Neural progenitor cell (in vitro differentiated cells): ENCODE data around the gene IGSF21. TPM values are rescaled to one million over a fixed set of nuclear protein-coding genes. Genes with fewer than 3 reads are reported as not detected.

Experiments
- DNase-seq: peaks from one replicate; pipeline ENCODE4 v3.0.0-alpha.2; 2016; ENCODE audit warnings: low spot score
- H2AFZ ChIP-seq: fragments of 200-600 bp; sonication (generic); replicated peaks from 2 replicates; pipeline ENCODE4 v1.6.1; 2016; ENCODE audit warnings: antibody characterized with exemption
- H3F3A ChIP-seq: fragments of 200-600 bp; sonication (generic); 2 replicates; pipeline ENCODE4 v1.6.1; 2016; ENCODE audit warnings: antibody characterized with exemption, low read depth
- H3K27ac ChIP-seq: fragments of 200-600 bp; sonication (generic); 2 replicates; pipeline ENCODE4 v1.5.1; 2016; ENCODE audit warnings: mild to moderate bottlenecking
- H3K27me3 ChIP-seq: fragments of 200-600 bp; sonication (generic); 2 replicates; pipeline ENCODE4 v1.6.1; 2016; ENCODE audit warnings: mild to moderate bottlenecking, moderate library complexity
- H3K36me3 ChIP-seq: fragments of 200-600 bp; sonication (generic); 2 replicates; pipeline ENCODE4 v1.5.1; 2016
- H3K4me1 ChIP-seq: fragments of 200-600 bp; sonication (generic); 2 replicates; pipeline ENCODE4 v1.6.1; 2016; ENCODE audit warnings: mixed run types
- H3K4me2 ChIP-seq: fragments of 200-600 bp; sonication (generic); 2 replicates; pipeline ENCODE4 v1.6.1; 2016
- H3K4me3 ChIP-seq: fragments of 200-600 bp; sonication (generic); 2 replicates; pipeline ENCODE4 v1.5.1; 2016
- H3K79me2 ChIP-seq: fragments of 200-600 bp; sonication (generic); 2 replicates; pipeline ENCODE4 v1.6.1; 2016; ENCODE audit warnings: low read depth
- H3K9ac ChIP-seq: fragments of 200-600 bp; sonication (generic); 2 replicates; pipeline ENCODE4 v1.6.1; 2016
- H3K9me3 ChIP-seq: fragments of 200-600 bp; sonication (generic); 2 replicates; pipeline ENCODE4 v1.5.1; 2016; ENCODE audit warnings: low read depth
- H4K20me1 ChIP-seq: fragments of 200-600 bp; sonication (generic); 2 replicates; pipeline ENCODE4 v1.6.1; 2016; ENCODE audit warnings: low read depth
- H3K27ac Mint-ChIP-seq: 3 replicates; pipeline ENCODE4 v1.8.0; 2021; ENCODE audit warnings: mixed read lengths
- H3K27me3 Mint-ChIP-seq: 2 replicates; pipeline ENCODE4 v1.8.0; 2022; ENCODE audit warnings: low read depth, mild to moderate bottlenecking, inconsistent platforms, moderate library complexity, mixed read lengths; ENCODE audit not compliant: insufficient read depth
- H3K36me3 Mint-ChIP-seq: 3 replicates; pipeline ENCODE4 v1.8.0; 2021; ENCODE audit warnings: mixed read lengths
- H3K4me1 Mint-ChIP-seq: 3 replicates; pipeline ENCODE4 v1.8.0; 2021; ENCODE audit warnings: mixed read lengths
- H3K4me3 Mint-ChIP-seq: 3 replicates; pipeline ENCODE4 v1.8.0; 2021; ENCODE audit warnings: mild to moderate bottlenecking, moderate library complexity, mixed read lengths
- H3K9me3 Mint-ChIP-seq: 3 replicates; pipeline ENCODE4 v1.8.0; 2020; ENCODE audit warnings: mixed read lengths
- CTCF ChIP-seq: fragments of 200-600 bp; sonication (generic); IDR thresholded peaks from 2 replicates; pipeline ENCODE4 v1.5.1; 2017; ENCODE audit warnings: antibody characterized with exemption, mild to moderate bottlenecking
- EZH2 ChIP-seq: fragments of 200-600 bp; sonication (generic); IDR thresholded peaks from 2 replicates; pipeline ENCODE4 v1.6.1; 2017; ENCODE audit warnings: antibody characterized with exemption, mild to moderate bottlenecking, moderate library complexity
- EZH2phosphoT487 ChIP-seq: fragments of 200-600 bp; sonication (generic); IDR thresholded peaks from 2 replicates; pipeline ENCODE4 v1.6.1; 2017; ENCODE audit warnings: antibody characterized with exemption
- total RNA-seq: library from RNA; depleted of rRNA; stranded (reverse); fragments of >200 nt; gene quantifications from 2 replicates; pipeline ENCODE4 v1.2.3, GENCODE V29; 2015; ENCODE audit warnings: low replicate concordance

IGSF21 gene
- total RNA-seq, 1 donor from 2014 or later = 1.7 TPM

- Histone ChIP-seq H3K27me3 (no peaks in the 10 kb centered on the region), H2AFZ (no peak overlapping the region), H3K36me3 (no peaks in the 10 kb centered on the region), H3K9me3 (no peaks in the 10 kb centered on the region), H3F3A (no peaks in the 10 kb centered on the region), H3K4me1 (no peaks in the 10 kb centered on the region), H3K4me2 (no peak overlapping the region), H3K9ac (no peak overlapping the region), H3K79me2 (no peaks in the 10 kb centered on the region), H3K27ac (no peak overlapping the region), H4K20me1 (no peaks in the 10 kb centered on the region), H3K4me3 (no peak overlapping the region)
- H3K4me1 Mint-ChIP-seq = peaks cover 17% of the 10 kb centered on the region
- H3K9me3 Mint-ChIP-seq = no peaks in the 10 kb centered on the region
- no peak for DNase-seq
- H3K27ac Mint-ChIP-seq = no peak overlapping the region
- H3K36me3 Mint-ChIP-seq = no peaks in the 10 kb centered on the region
- peaks cover 4% of the 10 kb centered on the region for H3K27me3 Mint-ChIP-seq
- no peak overlapping the region for H3K4me3 Mint-ChIP-seq
- TF ChIP-seq EZH2 = no peak
These were observed 37.5 kb downstream of the IGSF21 start for GRCh38 chr1:18144916-18145647.

- Mint-ChIP-seq H3K36me3 (no peaks in the 10 kb centered on the region), H3K9me3 (no peaks in the 10 kb centered on the region), H3K4me1 (peaks cover 17% of the 10 kb centered on the region), H3K27me3 (peaks cover 4% of the 10 kb centered on the region), H3K27ac (no peak overlapping the region), H3K4me3 (no peak overlapping the region)
- no peaks in the 10 kb centered on the region for H3F3A ChIP-seq
- H2AFZ ChIP-seq = no peak overlapping the region
- TF ChIP-seq EZH2 (no peak), CTCF (no peak), EZH2phosphoT487 (no peak)
- no peaks in the 10 kb centered on the region for H4K20me1 ChIP-seq
- no peak for DNase-seq
- H3K4me1 ChIP-seq = no peaks in the 10 kb centered on the region
- no peaks in the 10 kb centered on the region for H3K36me3 ChIP-seq
- no peaks in the 10 kb centered on the region for H3K79me2 ChIP-seq
- no peak overlapping the region for H3K27ac ChIP-seq
- H3K9ac ChIP-seq = no peak overlapping the region
- no peak overlapping the region for H3K4me3 ChIP-seq
- H3K27me3 ChIP-seq = no peaks in the 10 kb centered on the region
- H3K4me2 ChIP-seq = no peak overlapping the region
- H3K9me3 ChIP-seq = no peaks in the 10 kb centered on the region
These were observed 38.4 kb downstream of the IGSF21 start for GRCh38 chr1:18145851-18146618.

- H3F3A ChIP-seq = no peaks in the 10 kb centered on the region
- H3K36me3 Mint-ChIP-seq = no peaks in the 10 kb centered on the region
- H3K9me3 Mint-ChIP-seq = no peaks in the 10 kb centered on the region
- H3K4me2 ChIP-seq = no peak overlapping the region
- peaks cover 4% of the 10 kb centered on the region for H3K27me3 Mint-ChIP-seq
- no peaks in the 10 kb centered on the region for H3K79me2 ChIP-seq
- DNase-seq = no peak
- no peak overlapping the region for H3K4me3 Mint-ChIP-seq
- H3K4me1 Mint-ChIP-seq = peaks cover 17% of the 10 kb centered on the region
- H3K9me3 ChIP-seq = no peaks in the 10 kb centered on the region
- TF ChIP-seq EZH2 = no peak
- H3K9ac ChIP-seq = no peak overlapping the region
- no peaks in the 10 kb centered on the region for H3K4me1 ChIP-seq
- no peaks in the 10 kb centered on the region for H4K20me1 ChIP-seq
- H2AFZ ChIP-seq = no peak overlapping the region
- H3K27ac ChIP-seq = no peak overlapping the region
- no peak overlapping the region for H3K4me3 ChIP-seq
- no peaks in the 10 kb centered on the region for H3K27me3 ChIP-seq
- no peak overlapping the region for H3K27ac Mint-ChIP-seq
- H3K36me3 ChIP-seq = no peaks in the 10 kb centered on the region
These were observed 39.3 kb downstream of the IGSF21 start for GRCh38 chr1:18146886-18147285.

GRCh38 chr1:18147672-18148071 is 40.1 kb downstream of the IGSF21 start:
- Mint-ChIP-seq H3K4me1 (peaks cover 17% of the 10 kb centered on the region), H3K27ac (no peak overlapping the region), H3K36me3 (no peaks in the 10 kb centered on the region), H3K9me3 (no peaks in the 10 kb centered on the region), H3K4me3 (no peak overlapping the region), H3K27me3 (peaks cover 4% of the 10 kb centered on the region)
- H2AFZ ChIP-seq = no peak overlapping the region
- no peaks in the 10 kb centered on the region for H3K4me1 ChIP-seq
- no peaks in the 10 kb centered on the region for H3K27me3 ChIP-seq
- no peaks in the 10 kb centered on the region for H4K20me1 ChIP-seq
- no peak for DNase-seq
- H3K9me3 ChIP-seq = no peaks in the 10 kb centered on the region
- H3K4me2 ChIP-seq = no peak overlapping the region
- no peak overlapping the region for H3K9ac ChIP-seq
- no peaks in the 10 kb centered on the region for H3K36me3 ChIP-seq
- H3K79me2 ChIP-seq = no peaks in the 10 kb centered on the region
- no peak overlapping the region for H3K4me3 ChIP-seq
- TF ChIP-seq EZH2phosphoT487 (no peak), EZH2 (no peak), CTCF (no peak)
- no peak overlapping the region for H3K27ac ChIP-seq
- H3F3A ChIP-seq = no peaks in the 10 kb centered on the region
